ENCODE measurements around the gene PRR5L.

- TF ChIP-seq GATA3 (IDR thresholded peaks at IDR 0.05; ENCODE audit: low read depth, low read length), result no peak
- TF ChIP-seq GATA2 (IDR thresholded peaks at IDR 0.05; ENCODE audit: low read depth, low read length), result no peak
These were observed 92.0 kb downstream of the PRR5L start for GRCh38 chr11:36388071-36388470.
